ENCODE data around the gene FHIT. TPM values are rescaled to one million over a fixed set of nuclear protein-coding genes. Genes with fewer than 3 reads are reported as not detected.

The FHIT gene
- total RNA-seq, 1 donor from 2014 or later = 0.53 TPM

GRCh38 chr3:59708202-59708601, 1543.0 kb downstream of the FHIT start:
- no peak for DNase-seq (ENCODE audit: low read depth)

DNA sequence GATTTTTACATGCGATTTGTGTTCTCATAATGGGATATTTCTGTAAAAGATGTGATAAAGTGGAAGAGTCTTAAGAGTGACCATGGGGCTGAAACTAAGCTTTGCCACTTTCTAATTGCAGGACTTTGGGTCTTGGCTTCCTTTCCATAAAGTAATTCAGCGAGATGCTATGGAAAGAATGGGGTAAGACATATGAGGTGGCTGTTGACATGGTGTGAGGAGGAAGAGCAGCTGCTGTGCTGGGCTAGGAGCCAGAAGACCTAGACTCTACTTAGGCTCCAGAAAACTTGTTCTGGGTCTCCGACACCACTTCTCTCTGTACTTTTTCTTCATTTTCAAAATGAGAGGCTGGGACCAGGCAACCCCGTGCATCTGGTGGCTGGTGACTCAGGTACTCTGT, 1547.0 kb downstream of the FHIT start:
- DNase-seq (ENCODE audit: low read depth) = peak; percentile 17

- DNase-seq (ENCODE audit: low read depth) = no peak
Measured at GRCh38 chr3:59699648-59700320, 1551.5 kb downstream of the FHIT start.

Small RNAs within 50 kb of the gene (microRNA-seq; reads per million reads assigned to microRNA genes)
- gene MIR548BB = not detected

All from myocyte (in vitro differentiated cells).